HL-60/S4 treated with retinoic acid at 250 ng/mL for 4 days and 3 days (cell line): Measurements from ENCODE around the gene TRERF1.

Experiments used
- in situ Hi-C: fragments of 300-500 bp; cut with MboI; formaldehyde crosslinking; loops from 2 replicates; pipeline ENCODE4 v1.7.0; 2022; ENCODE audit warnings: low sequenced_read_pairs

Gene TRERF1

GRCh38 chr6:42394881-42395620 is 56.7 kb downstream of the TRERF1 start:
- in situ Hi-C loops, result no loop called here

GRCh38 chr6:42394151-42394550 is 57.6 kb downstream of the TRERF1 start:
- in situ Hi-C loops, result no loop called here

GRCh38 chr6:42393339-42393738 is 58.4 kb downstream of the TRERF1 start:
- in situ Hi-C loops, result no loop called here

GRCh38 chr6:42392833-42393232 is 58.9 kb downstream of the TRERF1 start:
- in situ Hi-C loops, result no loop called here

GRCh38 chr6:42391441-42391840 is 60.3 kb downstream of the TRERF1 start:
- in situ Hi-C loops, result no loop called here

- in situ Hi-C loops, result no loop called here
These were observed 61.3 kb downstream of the TRERF1 start for GRCh38 chr6:42390228-42390934.

- in situ Hi-C loops, result no loop called here
These were observed 62.0 kb downstream of the TRERF1 start for GRCh38 chr6:42389736-42390135.

GRCh38 chr6:42388046-42388445 is 63.7 kb downstream of the TRERF1 start:
- in situ Hi-C loops, result no loop called here

GRCh38 chr6:42387336-42387735 is 64.4 kb downstream of the TRERF1 start:
- in situ Hi-C loops, result no loop called here

- in situ Hi-C loops, result no loop called here
These were observed 66.4 kb downstream of the TRERF1 start for GRCh38 chr6:42385339-42385738.

- in situ Hi-C loops, result no loop called here
These were observed 68.1 kb downstream of the TRERF1 start for GRCh38 chr6:42383421-42384205.

GRCh38 chr6:42381850-42382249 is 69.9 kb downstream of the TRERF1 start:
- in situ Hi-C loops, result no loop called here

- in situ Hi-C loops, result no loop called here
These were observed 71.3 kb downstream of the TRERF1 start for GRCh38 chr6:42380228-42380979.

- in situ Hi-C loops, result no loop called here
These were observed 73.2 kb downstream of the TRERF1 start for GRCh38 chr6:42378536-42378935.

- in situ Hi-C loops, result no loop called here
These were observed 73.6 kb downstream of the TRERF1 start for GRCh38 chr6:42378125-42378524.

GRCh38 chr6:42375007-42375635 is 76.6 kb downstream of the TRERF1 start:
- in situ Hi-C loops, result no loop called here

- in situ Hi-C loops, result no loop called here
These were observed 77.6 kb downstream of the TRERF1 start for GRCh38 chr6:42374018-42374669.

- in situ Hi-C loops, result no loop called here
These were observed 79.0 kb downstream of the TRERF1 start for GRCh38 chr6:42372699-42373098.

GRCh38 chr6:42370323-42370985 is 81.3 kb downstream of the TRERF1 start:
- in situ Hi-C loops, result no loop called here
